ENCODE data around the gene GCFC2. TPM values are rescaled to one million over a fixed set of nuclear protein-coding genes. Genes with fewer than 3 reads are reported as not detected.

The GCFC2 gene
- total RNA-seq, 2 donors from 2014 or later = 10.0 to 13.5 TPM

GRCh38 chr2:75641587-75641986 is 69.1 kb downstream of the GCFC2 start:
- Histone ChIP-seq H3K27ac (no peak overlapping the region), H3K4me1 (peaks cover 3% of the 10 kb centered on the region), H3K9me3 (no peaks in the 10 kb centered on the region), H3K9ac (ENCODE audit: low read depth in 2 of 2, low read length in 2 of 2) (no peak overlapping the region), H3K36me3 (no peaks in the 10 kb centered on the region), H3K4me3 (no peak overlapping the region), H3K27me3 (no peaks in the 10 kb centered on the region)
- TF ChIP-seq CTCF (IDR thresholded peaks at IDR 0.05) = no peak
- no peak for DNase-seq
- intact Hi-C loops (cut with DNase I) = loop anchor here (5.0 kb wide), 1 partner anchor 36 kb away; no protein-coding TSS in a partner anchor

DNA sequence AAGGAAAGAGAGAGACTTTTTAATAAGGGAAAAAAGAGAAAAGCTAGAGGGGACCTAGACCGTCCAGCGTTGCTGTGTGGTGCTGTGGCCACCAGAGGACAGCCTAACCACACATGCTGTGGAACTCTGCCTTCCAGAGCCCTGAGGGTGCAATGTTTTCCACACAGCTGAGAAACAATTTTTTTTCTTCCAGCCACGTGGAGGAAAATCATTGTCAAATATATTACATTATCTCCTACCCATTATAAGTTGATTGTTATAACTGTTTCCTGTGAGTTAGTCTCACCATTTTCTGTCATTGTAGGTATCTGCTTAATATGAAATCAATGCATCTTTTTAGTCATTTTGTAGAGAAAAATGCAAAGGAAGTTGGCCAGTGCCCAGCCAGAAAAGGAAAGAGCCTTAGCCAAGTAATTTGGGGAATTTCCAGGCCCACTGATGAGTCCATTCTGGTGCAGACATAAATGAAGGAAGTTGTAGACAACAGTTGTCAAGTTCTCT is 70.0 kb downstream of the GCFC2 start:
- Histone ChIP-seq H3K27ac (no peak overlapping the region), H3K9me3 (no peaks in the 10 kb centered on the region), H3K27me3 (no peaks in the 10 kb centered on the region), H3K9ac (ENCODE audit: low read depth in 2 of 2, low read length in 2 of 2) (no peak overlapping the region), H3K4me1 (no peaks in the 10 kb centered on the region), H3K4me3 (no peak overlapping the region), H3K36me3 (no peaks in the 10 kb centered on the region)
- peak; percentile 46 for DNase-seq
- TF ChIP-seq CTCF (IDR thresholded peaks at IDR 0.05) = peak; percentile 93
- intact Hi-C loops (cut with DNase I) = loop anchor here (5.0 kb wide), 1 partner anchor 37 kb away; no protein-coding TSS in a partner anchor

- no peak for DNase-seq
Observed at GRCh38 chr2:75637568-75637967, 73.1 kb downstream of the GCFC2 start.

DNA sequence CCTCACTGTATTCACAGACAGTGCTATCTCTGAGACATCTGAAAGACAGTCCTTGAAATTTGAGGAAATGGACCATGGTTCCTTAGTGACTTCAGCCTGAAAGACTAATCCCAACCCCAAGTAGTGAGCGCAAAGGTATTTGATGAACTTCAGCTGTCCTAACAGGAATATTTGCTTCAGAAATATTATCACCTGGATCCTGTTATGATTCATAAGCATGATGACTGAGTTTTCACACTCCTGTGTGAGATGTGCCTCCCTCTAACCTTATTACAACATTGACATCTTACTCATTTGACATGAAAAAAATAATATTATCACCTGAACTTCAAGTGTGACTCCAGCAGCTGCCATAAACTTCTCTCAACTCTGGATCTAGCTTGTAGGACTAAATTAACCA is 75.8 kb downstream of the GCFC2 start:
- intact Hi-C loops (cut with DNase I) = no loop called here
- no peak overlapping the region for H3K27ac ChIP-seq
- DNase-seq = no peak
- no peaks in the 10 kb centered on the region for H3K4me1 ChIP-seq
- H3K36me3 ChIP-seq = no peaks in the 10 kb centered on the region
- H3K9ac ChIP-seq (ENCODE audit: low read depth in 2 of 2, low read length in 2 of 2) = no peak overlapping the region
- no peaks in the 10 kb centered on the region for H3K27me3 ChIP-seq
- no peak for TF ChIP-seq CTCF (IDR thresholded peaks at IDR 0.05)
- H3K4me3 ChIP-seq = no peak overlapping the region
- no peaks in the 10 kb centered on the region for H3K9me3 ChIP-seq

More at GRCh38 chr2:75637568-75637967, 73.1 kb downstream of the GCFC2 start:
- TF ChIP-seq CTCF (IDR thresholded peaks at IDR 0.05) = no peak
- Histone ChIP-seq H3K27ac (no peak overlapping the region), H3K4me1 (no peaks in the 10 kb centered on the region), H3K4me3 (no peak overlapping the region), H3K27me3 (no peaks in the 10 kb centered on the region), H3K9me3 (no peaks in the 10 kb centered on the region), H3K36me3 (no peaks in the 10 kb centered on the region), H3K9ac (ENCODE audit: low read depth in 2 of 2, low read length in 2 of 2) (no peak overlapping the region)
- intact Hi-C loops (cut with DNase I) = no loop called here

DNA sequence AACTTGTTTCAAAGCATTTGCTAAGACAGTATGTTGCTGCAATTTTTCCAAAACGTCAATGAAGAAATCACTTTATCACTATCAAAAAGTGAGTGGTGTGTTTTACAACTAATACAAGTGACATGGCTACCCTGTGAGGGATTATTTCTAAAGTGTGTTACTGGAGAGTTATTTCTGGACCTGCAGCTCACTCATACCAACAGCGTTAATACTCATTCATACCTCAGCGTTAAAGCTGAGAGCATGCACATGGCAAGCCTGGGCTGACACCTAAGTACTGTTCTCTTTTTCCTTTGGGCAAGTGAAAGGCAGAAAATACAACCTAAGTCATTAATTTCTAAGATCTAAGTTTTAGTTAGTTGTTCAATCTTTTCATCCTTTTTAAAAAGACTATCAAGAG is 77.1 kb downstream of the GCFC2 start:
- TF ChIP-seq CTCF (IDR thresholded peaks at IDR 0.05) = no peak
- H3K27ac ChIP-seq = no peak overlapping the region
- intact Hi-C loops (cut with DNase I) = no loop called here

More for the DNA sequence above, 77.1 kb downstream of the GCFC2 start:
- Histone ChIP-seq H3K9ac (ENCODE audit: low read depth in 2 of 2, low read length in 2 of 2) (no peak overlapping the region), H3K9me3 (no peaks in the 10 kb centered on the region), H3K36me3 (no peaks in the 10 kb centered on the region), H3K4me3 (no peak overlapping the region), H3K27me3 (no peaks in the 10 kb centered on the region), H3K4me1 (no peaks in the 10 kb centered on the region)
- DNase-seq = no peak

All from colonic mucosa (tissue), 4 donors.